ENCODE results near the gene XPNPEP2. TPM values are rescaled to one million over a fixed set of nuclear protein-coding genes. Genes with fewer than 3 reads are reported as not detected.

XPNPEP2 gene
- polyA plus RNA-seq, 3 donors: 0.19 TPM; not detected in 2

DNA sequence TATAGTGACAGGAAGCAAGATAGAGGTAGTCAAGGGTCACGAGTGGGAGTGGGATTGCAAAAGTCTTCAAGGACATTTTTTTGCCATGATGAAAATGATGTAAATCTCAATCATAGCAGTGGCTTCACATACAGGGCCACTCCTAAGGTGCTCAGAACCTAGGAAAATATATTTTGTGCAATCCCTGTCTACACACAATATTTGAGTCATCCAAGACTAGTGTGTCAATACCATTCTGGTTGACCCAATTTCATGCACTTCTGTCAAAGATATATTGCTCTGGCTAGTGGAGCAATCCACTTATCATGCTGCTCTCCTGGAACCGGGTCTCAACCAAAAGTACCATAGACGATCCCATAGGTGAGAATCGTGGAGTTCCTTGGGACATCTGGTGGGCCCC is 24.2 kb upstream of the XPNPEP2 start:
- H3K9me3 ChIP-seq (replicated peaks in 1 of 2; ENCODE audit: control insufficient read depth in 1 of 2, insufficient read depth in 1 of 2, low read length in 2 of 2): no peaks in the 10 kb centered on the region
- DNase-seq: no peak
- H3K4me2 ChIP-seq (replicated peaks; ENCODE audit: extremely low read depth, low read length, poor library complexity, severe bottlenecking): no peak overlapping the region
- H3K36me3 ChIP-seq (replicated peaks in 1 of 2; ENCODE audit: control insufficient read depth in 1 of 2, insufficient read depth in 2 of 2, low read length in 2 of 2): no peaks in the 10 kb centered on the region
- peaks cover 6% of the 10 kb centered on the region for H3K4me1 Mint-ChIP-seq
- no CpG with 5 or more reads among the region's 4 CpGs for WGBS (ENCODE audit: insufficient coverage)
- no peak overlapping the region for H3K27ac ChIP-seq (ENCODE audit: low read depth in 1 of 2, low read length in 2 of 2)
- H3K9ac ChIP-seq (ENCODE audit: insufficient read depth, low read length, poor library complexity, severe bottlenecking): no peak overlapping the region
- TF ChIP-seq, protein P1, sequence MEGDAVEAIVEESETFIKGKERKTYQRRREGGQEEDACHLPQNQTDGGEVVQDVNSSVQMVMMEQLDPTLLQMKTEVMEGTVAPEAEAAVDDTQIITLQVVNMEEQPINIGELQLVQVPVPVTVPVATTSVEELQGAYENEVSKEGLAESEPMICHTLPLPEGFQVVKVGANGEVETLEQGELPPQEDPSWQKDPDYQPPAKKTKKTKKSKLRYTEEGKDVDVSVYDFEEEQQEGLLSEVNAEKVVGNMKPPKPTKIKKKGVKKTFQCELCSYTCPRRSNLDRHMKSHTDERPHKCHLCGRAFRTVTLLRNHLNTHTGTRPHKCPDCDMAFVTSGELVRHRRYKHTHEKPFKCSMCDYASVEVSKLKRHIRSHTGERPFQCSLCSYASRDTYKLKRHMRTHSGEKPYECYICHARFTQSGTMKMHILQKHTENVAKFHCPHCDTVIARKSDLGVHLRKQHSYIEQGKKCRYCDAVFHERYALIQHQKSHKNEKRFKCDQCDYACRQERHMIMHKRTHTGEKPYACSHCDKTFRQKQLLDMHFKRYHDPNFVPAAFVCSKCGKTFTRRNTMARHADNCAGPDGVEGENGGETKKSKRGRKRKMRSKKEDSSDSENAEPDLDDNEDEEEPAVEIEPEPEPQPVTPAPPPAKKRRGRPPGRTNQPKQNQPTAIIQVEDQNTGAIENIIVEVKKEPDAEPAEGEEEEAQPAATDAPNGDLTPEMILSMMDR (IDR thresholded peaks at IDR 0.05): no peak
- intact Hi-C loops (cut with micrococcal nuclease): no loop called here
- peaks cover 6 to 8% of the 10 kb centered on the region in 2 donors for H3K4me1 ChIP-seq (ENCODE audit: control insufficient read depth in 1 of 2, insufficient read depth in 2 of 2, low read length in 2 of 2)
- no peaks in the 10 kb centered on the region for H3K36me3 Mint-ChIP-seq
- H3K4me3 ChIP-seq (replicated peaks in 1 of 3; ENCODE audit: low read depth in 2 of 3, low read length in 3 of 3): no peak overlapping the region
- H2AFZ ChIP-seq (ENCODE audit: insufficient read depth, low read depth, low read length, poor library complexity, severe bottlenecking): no peak overlapping the region
- H3K4me3 Mint-ChIP-seq: no peak overlapping the region
- H3K79me2 ChIP-seq (ENCODE audit: insufficient read depth, low read length): no peaks in the 10 kb centered on the region
- peaks cover 0 to 2% (median 0%) of the 10 kb centered on the region in 7 donors for H3K9me3 Mint-ChIP-seq
- peaks cover 0 to 4% (median 1%) of the 10 kb centered on the region in 3 donors for H3K27me3 Mint-ChIP-seq (ENCODE audit: low read depth in 3 of 3)
- H3K27ac Mint-ChIP-seq: no peak overlapping the region
- H4K20me1 ChIP-seq (ENCODE audit: insufficient read depth, low read length): no peaks in the 10 kb centered on the region
- H3K27me3 ChIP-seq (ENCODE audit: control insufficient read depth in 2 of 2, insufficient read depth in 2 of 2, low read length in 2 of 2): no peaks in the 10 kb centered on the region

DNA sequence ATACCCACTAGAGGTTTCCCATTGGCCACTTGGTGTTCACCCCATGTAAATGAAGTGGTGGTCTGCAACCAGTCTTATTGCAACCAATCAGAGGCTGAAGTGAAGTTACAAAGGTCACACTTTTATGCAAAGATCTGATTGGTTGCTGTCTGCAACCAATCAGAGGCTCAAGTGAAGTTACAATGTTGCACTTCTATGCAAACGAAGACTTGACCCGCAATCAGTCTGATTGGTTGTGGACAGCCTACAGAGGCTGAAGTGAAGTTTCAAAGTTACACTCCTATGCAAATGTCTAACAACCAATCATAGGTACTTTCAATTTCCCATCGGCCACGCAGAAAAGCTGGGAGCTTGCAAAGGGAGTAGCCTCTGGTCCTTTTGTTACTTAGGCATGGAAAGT is 22.3 kb upstream of the XPNPEP2 start:
- H3K4me2 ChIP-seq (replicated peaks; ENCODE audit: extremely low read depth, low read length, poor library complexity, severe bottlenecking): no peak overlapping the region
- no peak overlapping the region for H3K9ac ChIP-seq (ENCODE audit: insufficient read depth, low read length, poor library complexity, severe bottlenecking)
- no peak overlapping the region for H3K4me3 ChIP-seq (replicated peaks in 1 of 3; ENCODE audit: low read depth in 2 of 3, low read length in 3 of 3)
- peaks cover 6 to 8% of the 10 kb centered on the region in 2 donors for H3K4me1 ChIP-seq (ENCODE audit: control insufficient read depth in 1 of 2, insufficient read depth in 2 of 2, low read length in 2 of 2)
- TF ChIP-seq, protein P1 (IDR thresholded peaks at IDR 0.05): no peak
- Mint-ChIP-seq H3K27ac (no peak overlapping the region), H3K27me3 (ENCODE audit: low read depth in 3 of 3) (peaks cover 0 to 5% (median 1%) of the 10 kb centered on the region in 3 donors), H3K4me3 (no peak overlapping the region), H3K36me3 (no peaks in the 10 kb centered on the region), H3K4me1 (peaks cover 6% of the 10 kb centered on the region), H3K9me3 (no peaks in the 10 kb centered on the region)
- H3K79me2 ChIP-seq (ENCODE audit: insufficient read depth, low read length): no peaks in the 10 kb centered on the region
- intact Hi-C loops (cut with micrococcal nuclease): no loop called here
- H3K36me3 ChIP-seq (replicated peaks in 1 of 2; ENCODE audit: control insufficient read depth in 1 of 2, insufficient read depth in 2 of 2, low read length in 2 of 2): no peaks in the 10 kb centered on the region
- H3K27ac ChIP-seq (ENCODE audit: low read depth in 1 of 2, low read length in 2 of 2): no peak overlapping the region
- H4K20me1 ChIP-seq (ENCODE audit: insufficient read depth, low read length): no peaks in the 10 kb centered on the region
- WGBS (ENCODE audit: insufficient coverage): no CpG with 5 or more reads among the region's 4 CpGs
- no peak for DNase-seq
- H2AFZ ChIP-seq (ENCODE audit: insufficient read depth, low read depth, low read length, poor library complexity, severe bottlenecking): no peak overlapping the region
- no peaks in the 10 kb centered on the region for H3K9me3 ChIP-seq (replicated peaks in 1 of 2; ENCODE audit: control insufficient read depth in 1 of 2, insufficient read depth in 1 of 2, low read length in 2 of 2)
- H3K27me3 ChIP-seq (ENCODE audit: control insufficient read depth in 2 of 2, insufficient read depth in 2 of 2, low read length in 2 of 2): no peaks in the 10 kb centered on the region
